Measurements from ENCODE around the gene POLA1.

The POLA1 gene

GRCh38 chrX:24692305-24692704 lies 1.4 kb upstream of the POLA1 start:
- no peak overlapping the region for H3K4me3 ChIP-seq (ENCODE audit: low read depth, low read length)
- DNase-seq (ENCODE audit: low read depth): no peak

GRCh38 chrX:24694825-24695224 lies 1.1 kb downstream of the POLA1 start:
- H3K4me3 ChIP-seq (ENCODE audit: low read depth, low read length): no peak overlapping the region
- DNase-seq (ENCODE audit: low read depth): no peak

DNA sequence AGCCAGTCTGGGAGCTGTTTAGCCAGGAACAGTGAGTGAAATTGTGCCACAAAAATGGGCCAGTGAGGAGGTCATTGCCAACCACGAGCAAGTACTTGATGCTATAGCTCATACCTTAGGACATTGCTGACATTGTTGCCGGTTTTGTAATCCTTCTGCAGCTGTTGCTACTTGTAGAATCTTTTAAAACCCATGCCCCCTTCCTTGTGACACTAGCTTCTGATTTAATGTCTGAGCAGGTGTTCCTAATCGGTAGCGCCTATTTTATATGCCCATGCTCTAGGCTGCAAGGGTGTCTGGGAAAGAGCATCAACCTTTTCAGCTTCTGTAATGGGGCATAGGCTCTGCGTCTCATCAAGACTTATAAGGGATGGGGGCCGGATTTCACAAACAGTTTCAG lies 2.6 kb downstream of the POLA1 start:
- peak; percentile 12 for DNase-seq (ENCODE audit: low read depth)
- no peak overlapping the region for H3K4me3 ChIP-seq (ENCODE audit: low read depth, low read length)

GRCh38 chrX:24702362-24703184 lies 8.9 kb downstream of the POLA1 start:
- H3K4me3 ChIP-seq (ENCODE audit: low read depth, low read length): no peak overlapping the region
- DNase-seq (ENCODE audit: low read depth): no peak

GRCh38 chrX:24703185-24703494 lies 9.4 kb downstream of the POLA1 start:
- DNase-seq (ENCODE audit: low read depth): no peak
- H3K4me3 ChIP-seq (ENCODE audit: low read depth, low read length): no peak overlapping the region

- DNase-seq (ENCODE audit: low read depth): no peak
- H3K4me3 ChIP-seq (ENCODE audit: low read depth, low read length): no peak overlapping the region
These were observed 25.1 kb downstream of the POLA1 start for GRCh38 chrX:24718771-24719170.

- no peak overlapping the region for H3K4me3 ChIP-seq (ENCODE audit: low read depth, low read length)
These were observed 26.3 kb downstream of the POLA1 start for GRCh38 chrX:24720036-24720435.

DNA sequence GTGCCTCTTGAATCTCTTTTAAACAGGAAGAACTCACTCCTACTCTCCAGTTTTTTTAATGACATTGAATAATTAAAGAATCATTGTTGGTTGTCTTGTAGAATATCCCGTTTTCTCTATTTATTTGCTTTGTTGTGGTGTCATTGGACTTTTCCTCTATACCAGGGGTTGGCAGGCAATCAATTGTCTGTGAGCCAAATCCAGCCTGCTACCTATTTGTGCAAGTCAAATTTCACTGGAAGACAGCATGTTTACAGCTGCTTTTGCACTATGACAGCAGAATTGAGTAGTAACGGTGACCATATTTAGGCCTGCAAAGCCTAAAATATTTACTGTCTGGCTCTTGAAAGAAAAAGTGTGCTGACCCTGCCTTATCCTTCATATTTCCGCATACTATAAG lies 34.8 kb downstream of the POLA1 start:
- H3K4me3 ChIP-seq (ENCODE audit: low read depth, low read length): no peak overlapping the region
- DNase-seq (ENCODE audit: low read depth): no peak

More at GRCh38 chrX:24720036-24720435, 26.3 kb downstream of the POLA1 start:
- no peak for DNase-seq (ENCODE audit: low read depth)

DNA sequence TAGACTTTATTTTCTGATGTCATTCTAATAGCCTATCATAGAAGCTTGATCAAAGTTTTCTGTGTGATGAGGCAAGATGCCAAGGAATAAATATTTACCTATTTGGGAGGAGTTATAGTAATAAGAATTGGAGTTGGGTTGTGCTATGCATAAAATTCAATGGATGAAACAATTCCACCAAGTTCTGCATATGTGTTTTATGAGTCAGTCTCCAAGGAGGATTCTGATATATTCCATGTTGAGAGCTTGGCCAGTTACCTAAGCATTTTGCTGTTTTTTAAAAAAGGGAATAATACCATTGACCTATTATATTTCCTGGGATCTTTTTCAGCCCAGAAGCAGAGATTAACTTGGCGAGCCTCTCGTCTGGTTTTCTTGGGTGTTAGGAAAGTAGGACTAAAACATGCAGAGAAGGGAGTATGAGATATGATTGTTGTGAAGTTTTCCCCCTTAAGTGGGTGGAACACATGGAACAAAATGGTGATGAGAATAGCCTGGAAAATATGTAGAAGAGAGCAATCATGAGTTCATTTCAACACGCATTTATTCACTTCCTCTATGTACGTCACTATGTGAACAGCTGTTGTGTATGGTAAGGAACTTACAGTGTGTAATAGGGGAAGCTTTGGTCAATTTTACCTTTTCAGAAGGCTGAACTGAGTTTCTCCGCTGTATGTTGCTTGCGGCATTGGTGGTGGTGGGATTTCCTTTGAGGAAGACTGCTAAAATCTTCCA lies 39.2 kb downstream of the POLA1 start:
- no peak for DNase-seq (ENCODE audit: low read depth)
- no peak overlapping the region for H3K4me3 ChIP-seq (ENCODE audit: low read depth, low read length)

DNA sequence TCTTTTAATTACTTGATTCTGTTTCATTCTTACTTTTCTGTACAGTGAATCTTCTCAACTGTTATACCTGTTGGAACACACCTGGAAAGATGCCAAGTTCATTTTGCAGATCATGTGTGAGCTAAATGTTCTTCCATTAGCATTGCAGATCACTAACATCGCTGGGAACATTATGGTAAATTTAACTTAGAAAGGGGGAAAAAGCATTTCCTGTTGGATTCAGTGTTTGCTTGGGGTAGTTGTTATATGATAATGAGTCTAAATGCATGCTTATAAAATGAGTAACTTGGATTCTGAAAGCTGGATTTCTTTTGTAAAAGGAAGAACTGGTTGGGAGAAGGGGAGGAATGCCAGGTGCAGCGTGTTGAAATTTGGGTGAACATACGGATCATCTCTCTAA lies 47.6 kb downstream of the POLA1 start:
- no peak for DNase-seq (ENCODE audit: low read depth)

GRCh38 chrX:24748196-24748595 lies 54.5 kb downstream of the POLA1 start:
- no peak for DNase-seq (ENCODE audit: low read depth)
- H3K4me3 ChIP-seq (ENCODE audit: low read depth, low read length): no peak overlapping the region

More for the DNA sequence above, 47.6 kb downstream of the POLA1 start:
- H3K4me3 ChIP-seq (ENCODE audit: low read depth, low read length): no peak overlapping the region

DNA sequence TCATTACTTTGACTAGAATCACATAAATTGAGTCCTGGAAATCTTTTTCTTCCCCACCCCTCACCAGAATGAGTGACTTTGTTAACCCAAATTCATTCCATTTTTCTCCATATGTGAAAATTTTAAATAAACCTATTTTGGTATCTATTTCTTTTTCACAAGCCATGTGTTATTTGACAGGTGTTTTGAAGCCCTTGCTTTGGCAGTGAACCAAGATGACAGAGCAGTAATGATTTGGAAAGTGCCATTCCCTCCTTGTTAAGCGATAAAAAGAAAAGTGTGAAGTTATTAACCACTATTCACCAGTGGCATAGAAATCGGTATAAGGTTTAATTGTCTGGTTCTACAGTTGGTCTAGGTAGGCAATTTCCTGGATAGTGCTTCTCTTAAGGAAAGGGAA lies 66.1 kb downstream of the POLA1 start:
- no peak for DNase-seq (ENCODE audit: low read depth)
- no peak overlapping the region for H3K4me3 ChIP-seq (ENCODE audit: low read depth, low read length)

- DNase-seq (ENCODE audit: low read depth): peak; percentile 23
- no peak overlapping the region for H3K4me3 ChIP-seq (ENCODE audit: low read depth, low read length)
These were observed 66.8 kb downstream of the POLA1 start for GRCh38 chrX:24760363-24761000.

- no peak for DNase-seq (ENCODE audit: low read depth)
- H3K4me3 ChIP-seq (ENCODE audit: low read depth, low read length): no peak overlapping the region
These were observed 67.6 kb downstream of the POLA1 start for GRCh38 chrX:24761306-24761705.

GRCh38 chrX:24763989-24764388 lies 70.3 kb downstream of the POLA1 start:
- no peak for DNase-seq (ENCODE audit: low read depth)
- no peak overlapping the region for H3K4me3 ChIP-seq (ENCODE audit: low read depth, low read length)

DNA sequence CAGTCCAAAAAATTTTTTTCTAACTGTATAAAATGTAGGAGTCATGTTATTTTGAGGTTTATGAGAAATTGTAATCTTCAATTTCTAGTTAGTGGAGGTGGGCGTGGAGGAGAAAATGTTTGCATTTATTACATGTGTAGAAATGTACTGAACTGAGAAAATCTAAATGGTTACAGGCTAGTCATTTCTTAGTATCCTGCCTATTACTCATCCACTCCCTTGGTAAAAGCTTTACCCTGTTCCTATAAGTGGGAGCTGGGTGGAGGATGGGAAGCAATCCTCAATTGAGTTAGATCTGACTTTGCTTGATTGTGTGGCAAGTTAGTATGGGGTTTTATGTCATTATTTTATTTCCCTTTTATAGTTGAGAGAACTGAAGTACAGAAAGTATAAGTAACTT lies 73.8 kb downstream of the POLA1 start:
- no peak overlapping the region for H3K4me3 ChIP-seq (ENCODE audit: low read depth, low read length)
- DNase-seq (ENCODE audit: low read depth): no peak

- DNase-seq (ENCODE audit: low read depth): no peak
- no peak overlapping the region for H3K4me3 ChIP-seq (ENCODE audit: low read depth, low read length)
These were observed 74.8 kb downstream of the POLA1 start for GRCh38 chrX:24768556-24768955.

DNA sequence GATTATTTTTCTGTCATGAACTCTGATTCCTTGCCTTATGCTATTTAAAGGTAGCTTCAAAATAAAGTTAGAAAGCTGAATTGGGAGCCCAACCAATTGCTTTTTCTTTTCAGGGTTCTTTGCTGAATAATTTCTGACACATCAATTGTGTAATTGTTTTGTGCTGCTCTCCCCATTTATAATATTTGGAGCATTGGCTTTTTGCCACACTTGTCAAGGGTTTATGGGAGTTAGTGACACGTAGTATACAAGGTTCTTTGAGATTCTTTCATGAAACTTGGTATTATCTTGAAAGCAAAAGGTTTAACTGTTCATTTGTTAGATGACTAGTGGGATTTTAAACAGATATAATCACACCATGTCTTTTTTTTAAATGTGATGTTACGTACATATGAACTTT lies 80.9 kb downstream of the POLA1 start:
- DNase-seq (ENCODE audit: low read depth): no peak

GRCh38 chrX:24775891-24776290 lies 82.2 kb downstream of the POLA1 start:
- H3K4me3 ChIP-seq (ENCODE audit: low read depth, low read length): no peak overlapping the region
- DNase-seq (ENCODE audit: low read depth): no peak

More for the DNA sequence above, 80.9 kb downstream of the POLA1 start:
- no peak overlapping the region for H3K4me3 ChIP-seq (ENCODE audit: low read depth, low read length)

- no peak for DNase-seq (ENCODE audit: low read depth)
- no peak overlapping the region for H3K4me3 ChIP-seq (ENCODE audit: low read depth, low read length)
These were observed 83.9 kb downstream of the POLA1 start for GRCh38 chrX:24777660-24778059.

DNA sequence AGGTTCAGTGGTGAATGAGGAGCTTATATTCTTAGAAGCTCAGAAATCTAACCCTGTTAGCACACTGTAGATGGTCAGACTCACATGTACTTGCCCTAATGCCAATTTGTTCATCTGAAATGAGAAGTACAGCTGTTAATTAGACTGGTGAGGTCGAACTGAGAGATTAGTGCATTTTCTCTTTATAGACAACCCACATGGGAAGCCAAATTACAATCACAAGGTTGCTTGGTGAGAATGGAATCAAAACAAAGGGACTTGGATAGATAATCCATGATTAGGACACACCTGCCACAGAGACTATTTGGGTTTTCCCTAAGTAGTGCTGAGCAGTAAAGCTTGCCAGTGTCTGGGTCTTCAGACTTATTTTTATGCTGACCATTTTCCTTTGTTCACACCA lies 88.3 kb downstream of the POLA1 start:
- no peak for DNase-seq (ENCODE audit: low read depth)
- no peak overlapping the region for H3K4me3 ChIP-seq (ENCODE audit: low read depth, low read length)

All from skeletal muscle cell (primary cell).